Hepatocyte (in vitro differentiated cells): ENCODE data around the gene B3GAT3. TPM values are rescaled to one million over a fixed set of nuclear protein-coding genes. Genes with fewer than 3 reads are reported as not detected.

Experiments used
- DNase-seq: peaks from one replicate; pipeline ENCODE4 v3.0.0-alpha.2; 2016; ENCODE audit warnings: low spot score
- H2AFZ ChIP-seq: fragments of 200-600 bp; sonication (generic); 2 replicates; pipeline ENCODE4 v1.6.0; 2016; ENCODE audit warnings: antibody characterized with exemption, mild to moderate bottlenecking
- H3K27ac ChIP-seq: fragments of 200-600 bp; sonication (generic); 2 replicates; pipeline ENCODE4 v1.5.1; 2016; ENCODE audit warnings: mild to moderate bottlenecking
- H3K27me3 ChIP-seq: fragments of 200-600 bp; sonication (generic); 2 replicates; pipeline ENCODE4 v1.6.1; 2016
- H3K36me3 ChIP-seq: fragments of 200-600 bp; sonication (generic); replicated peaks from 2 replicates; pipeline ENCODE4 v1.5.1; 2016; ENCODE audit warnings: low read depth; ENCODE audit not compliant: insufficient read depth
- H3K4me1 ChIP-seq: fragments of 200-600 bp; sonication (generic); 2 replicates; pipeline ENCODE4 v1.5.1; 2016; ENCODE audit warnings: mild to moderate bottlenecking, moderate library complexity; ENCODE audit not compliant: insufficient read depth
- H3K4me2 ChIP-seq: fragments of 200-600 bp; sonication (generic); 2 replicates; pipeline ENCODE4 v1.6.0; 2016
- H3K4me3 ChIP-seq: fragments of 200-600 bp; sonication (generic); 2 replicates; pipeline ENCODE4 v1.5.1; 2016; ENCODE audit warnings: mild to moderate bottlenecking
- H3K79me2 ChIP-seq: fragments of 200-600 bp; sonication (generic); 2 replicates; pipeline ENCODE4 v1.6.0; 2017; ENCODE audit warnings: mild to moderate bottlenecking
- H3K9me2 ChIP-seq: fragments of 200-600 bp; sonication (generic); replicated peaks from 2 replicates; pipeline ENCODE4 v1.6.0; 2017; ENCODE audit warnings: mild to moderate bottlenecking; ENCODE audit not compliant: insufficient read depth
- H3K9me3 ChIP-seq: fragments of 200-600 bp; sonication (generic); 2 replicates; pipeline ENCODE4 v1.5.1; 2016; ENCODE audit warnings: low read depth, mild to moderate bottlenecking
- H4K20me1 ChIP-seq: fragments of 200-600 bp; sonication (generic); 2 replicates; pipeline ENCODE4 v1.6.0; 2016; ENCODE audit warnings: mild to moderate bottlenecking; ENCODE audit not compliant: insufficient read depth, poor library complexity, severe bottlenecking
- EZH2 ChIP-seq: fragments of 200-600 bp; sonication (generic); IDR thresholded peaks from 2 replicates; pipeline ENCODE4 v1.6.1; 2016; ENCODE audit warnings: antibody characterized with exemption, mild to moderate bottlenecking, borderline replicate concordance
- EZH2phosphoT487 ChIP-seq: fragments of 200-600 bp; sonication (generic); IDR thresholded peaks from one replicate; pipeline ENCODE4 v1.6.1; 2018; ENCODE audit warnings: antibody characterized with exemption, mild to moderate bottlenecking, low read depth, moderate library complexity; ENCODE audit not compliant: unreplicated experiment, severe bottlenecking
- WGBS: methylation state at CpG from one replicate; pipeline ENCODE4 v1.1.6; 2016; ENCODE audit warnings: low lambda C conversion rate; ENCODE audit errors: missing lambda C conversion rate; 5-methylcytosine and 5-hydroxymethylcytosine counted together
- polyA plus RNA-seq: library from polyadenylated mRNA; unstranded; fragments of >200 nt; fragmentation: Nextera tagmentation; extraction: Ambion mirVana; gene quantifications from 2 replicates; pipeline ENCODE4 v1.2.1, GENCODE V29; 2016
- total RNA-seq: library from RNA; depleted of rRNA; stranded (reverse); fragments of >200 nt; gene quantifications from 2 replicates; pipeline ENCODE4 v1.2.3, GENCODE V29; 2014
- TF ChIP-seq, protein P1 (sequence below): fragments of 200-600 bp; sonication (generic); IDR thresholded peaks from 2 replicates; pipeline ENCODE4 v1.5.1; 2016; ENCODE audit warnings: antibody characterized with exemption, mild to moderate bottlenecking; ENCODE audit not compliant: poor library complexity

Gene B3GAT3
- total and polyA plus RNA-seq, 2 experiments from 2014 or later: 32.3 to 61.4 TPM

DNA sequence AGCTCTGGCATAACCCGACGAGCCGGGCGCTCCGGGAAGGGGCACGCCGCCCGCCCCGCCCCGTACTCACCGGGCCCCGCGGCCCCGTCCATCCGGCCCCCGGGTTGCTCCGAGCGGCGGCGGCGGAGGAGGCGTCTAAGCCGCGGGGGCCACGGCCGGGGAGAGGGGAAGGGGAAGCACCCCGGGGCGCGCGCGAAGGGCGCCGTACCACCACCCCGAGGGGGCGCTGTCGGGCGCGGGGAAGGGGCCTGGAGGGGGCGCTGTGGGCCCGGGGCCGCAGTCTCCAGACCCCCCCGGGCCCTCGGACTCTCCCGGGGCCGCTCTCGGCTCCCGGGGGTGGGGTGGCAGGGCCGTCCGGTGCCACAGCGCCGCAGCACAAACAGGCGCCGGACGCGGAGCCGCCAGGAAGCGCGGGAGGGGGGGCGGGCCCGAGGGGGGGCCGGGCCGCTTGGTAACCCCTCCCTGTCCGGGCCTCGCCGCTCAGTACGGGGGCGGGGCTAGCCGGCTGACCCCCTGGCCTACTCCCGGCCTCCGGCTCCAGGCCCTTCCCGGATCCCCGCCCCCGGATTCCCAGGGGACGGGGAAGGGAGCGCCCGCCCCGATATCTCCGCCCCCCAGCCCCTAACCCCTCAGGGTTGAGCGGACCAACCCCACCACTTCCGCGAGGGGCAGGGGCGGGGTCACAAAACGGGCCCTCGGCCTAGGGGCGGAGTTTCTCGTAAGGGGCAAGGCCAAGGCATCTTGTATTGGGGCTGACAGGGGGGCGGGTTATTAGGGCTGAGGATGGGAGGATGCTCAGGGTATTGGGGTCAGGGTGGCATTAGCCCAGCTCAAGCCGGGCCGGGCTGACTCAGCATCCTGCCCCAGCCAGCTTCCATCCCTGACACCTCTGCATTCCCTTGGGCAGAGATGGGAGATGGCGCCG is 9.2 kb downstream of the B3GAT3 start, which contains the start of the genes EML3 and ROM1:
EML3 (minus strand) TSS at position 410 of the 925 bp plus-strand sequence; CDS start at position 92, 318 bp downstream.
ROM1 (plus strand) TSS at position 892 of the 925 bp plus-strand sequence; CDS start at position 917, 25 bp downstream.
- no peaks in the 10 kb centered on the region for H3K27me3 ChIP-seq
- TF ChIP-seq, protein P1, sequence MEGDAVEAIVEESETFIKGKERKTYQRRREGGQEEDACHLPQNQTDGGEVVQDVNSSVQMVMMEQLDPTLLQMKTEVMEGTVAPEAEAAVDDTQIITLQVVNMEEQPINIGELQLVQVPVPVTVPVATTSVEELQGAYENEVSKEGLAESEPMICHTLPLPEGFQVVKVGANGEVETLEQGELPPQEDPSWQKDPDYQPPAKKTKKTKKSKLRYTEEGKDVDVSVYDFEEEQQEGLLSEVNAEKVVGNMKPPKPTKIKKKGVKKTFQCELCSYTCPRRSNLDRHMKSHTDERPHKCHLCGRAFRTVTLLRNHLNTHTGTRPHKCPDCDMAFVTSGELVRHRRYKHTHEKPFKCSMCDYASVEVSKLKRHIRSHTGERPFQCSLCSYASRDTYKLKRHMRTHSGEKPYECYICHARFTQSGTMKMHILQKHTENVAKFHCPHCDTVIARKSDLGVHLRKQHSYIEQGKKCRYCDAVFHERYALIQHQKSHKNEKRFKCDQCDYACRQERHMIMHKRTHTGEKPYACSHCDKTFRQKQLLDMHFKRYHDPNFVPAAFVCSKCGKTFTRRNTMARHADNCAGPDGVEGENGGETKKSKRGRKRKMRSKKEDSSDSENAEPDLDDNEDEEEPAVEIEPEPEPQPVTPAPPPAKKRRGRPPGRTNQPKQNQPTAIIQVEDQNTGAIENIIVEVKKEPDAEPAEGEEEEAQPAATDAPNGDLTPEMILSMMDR: peak; percentile 94
- no peak for TF ChIP-seq EZH2phosphoT487
- peak within 1 kb of the TSS; percentile 88 for H2AFZ ChIP-seq
- H3K79me2 ChIP-seq: peaks cover 11% of the 10 kb centered on the region
- no peaks in the 10 kb centered on the region for H3K9me2 ChIP-seq
- peak within 1 kb of the TSS; percentile 97 for H3K27ac ChIP-seq
- 30% methylated on average over 8 of the region's 91 CpGs for WGBS
- H3K4me2 ChIP-seq: peak within 1 kb of the TSS; percentile 98
- DNase-seq: peak; percentile 88
- no peaks in the 10 kb centered on the region for H4K20me1 ChIP-seq
- no peaks in the 10 kb centered on the region for H3K36me3 ChIP-seq
- H3K9me3 ChIP-seq: no peaks in the 10 kb centered on the region
- H3K4me1 ChIP-seq: peaks cover 15% of the 10 kb centered on the region
- peak within 1 kb of the TSS; percentile 87 for H3K4me3 ChIP-seq

DNA sequence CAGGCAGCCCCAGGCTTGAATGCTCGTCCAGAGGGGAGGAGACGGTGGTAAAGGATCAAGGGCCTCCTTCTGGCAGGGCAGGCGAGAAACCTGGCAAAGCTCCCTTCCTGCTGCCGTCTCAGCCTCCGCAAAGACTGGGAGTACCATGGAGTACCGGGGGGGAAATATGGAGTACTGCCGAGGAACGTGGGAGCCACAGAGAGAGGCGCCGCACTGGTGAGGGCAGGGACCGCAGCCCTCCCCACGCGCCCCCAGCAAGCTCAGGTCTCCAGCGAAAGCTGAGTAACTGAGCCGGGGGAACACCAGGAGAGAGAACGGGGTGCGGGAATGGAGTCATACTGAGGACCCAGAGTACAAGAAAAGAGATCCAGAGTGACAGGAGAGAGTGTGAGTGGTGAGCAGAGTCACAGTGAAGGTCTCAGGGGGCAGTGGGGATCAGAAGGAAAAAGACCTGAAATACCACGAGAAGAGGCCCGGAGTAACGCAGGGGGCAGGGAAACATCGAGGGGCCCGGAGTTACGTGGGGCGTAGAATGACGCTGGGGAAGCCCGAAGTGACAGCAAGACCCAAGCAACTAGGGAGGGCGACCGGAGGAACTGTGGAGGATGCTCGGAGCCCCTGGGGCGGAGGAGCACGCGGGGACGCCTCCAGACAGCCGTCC is 10.0 kb downstream of the B3GAT3 start:
- Histone ChIP-seq H3K9me3 (no peaks in the 10 kb centered on the region), H3K36me3 (no peaks in the 10 kb centered on the region), H3K79me2 (peaks cover 11% of the 10 kb centered on the region), H3K27ac (peak overlapping the region; percentile 97), H3K4me2 (peak overlapping the region; percentile 98), H3K4me1 (peaks cover 15% of the 10 kb centered on the region), H3K9me2 (no peaks in the 10 kb centered on the region), H3K4me3 (peak overlapping the region; percentile 87), H2AFZ (peak overlapping the region; percentile 88), H3K27me3 (no peaks in the 10 kb centered on the region), H4K20me1 (no peaks in the 10 kb centered on the region)
- 5% methylated on average over 26 of the region's 34 CpGs for WGBS
- DNase-seq: peak; percentile 73
- TF ChIP-seq, protein P1: no peak
- TF ChIP-seq EZH2phosphoT487 (no peak), EZH2 (no peak)

DNA sequence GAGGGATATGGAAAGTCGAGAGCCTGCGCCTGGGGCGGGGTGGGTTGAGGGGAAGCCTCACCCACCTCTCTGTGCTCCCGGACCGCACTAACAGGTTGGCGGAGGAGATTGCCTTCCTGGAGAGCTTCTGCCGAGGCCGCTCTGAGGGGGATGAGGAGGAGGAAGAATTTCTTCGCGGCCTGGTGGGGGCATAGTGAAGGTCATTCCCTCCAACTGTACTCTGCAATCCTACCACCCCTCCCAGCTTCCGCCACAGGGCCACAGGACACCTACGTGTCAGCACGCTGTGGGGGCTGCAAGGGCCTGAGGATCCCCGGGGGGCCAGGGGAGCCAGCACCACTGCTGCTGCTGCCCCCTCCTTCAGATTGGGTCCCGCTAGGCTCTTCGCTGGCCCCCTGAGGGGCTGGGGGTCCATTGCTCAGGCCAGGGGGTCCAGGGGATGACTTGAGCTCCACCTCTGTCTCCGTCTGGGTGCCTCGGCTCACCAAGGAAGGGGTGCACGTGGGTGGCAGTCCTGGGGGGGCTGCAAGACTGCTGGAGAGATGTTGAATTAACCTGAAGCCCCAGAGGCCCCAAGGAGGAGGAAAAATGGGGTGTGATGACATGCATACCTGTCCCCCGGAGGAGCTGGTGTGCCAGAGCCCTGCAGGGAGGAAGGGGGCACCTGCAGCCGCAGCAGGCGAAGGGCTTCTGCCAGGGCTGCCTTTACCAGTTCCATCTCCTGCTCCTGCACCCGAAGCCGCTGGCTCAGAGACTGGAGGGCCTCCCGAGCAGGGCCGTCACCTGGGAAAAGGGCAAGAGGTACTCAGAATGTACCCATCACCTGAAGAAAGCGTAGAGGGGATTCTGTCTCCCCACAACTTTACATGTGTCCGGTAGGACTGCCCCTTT is 10.7 kb downstream of the B3GAT3 start:
- H3K4me2 ChIP-seq: peak overlapping the region; percentile 98
- no peaks in the 10 kb centered on the region for H3K27me3 ChIP-seq
- WGBS: 74% methylated on average over 20 of the region's 28 CpGs
- no peaks in the 10 kb centered on the region for H4K20me1 ChIP-seq
- H3K9me3 ChIP-seq: no peaks in the 10 kb centered on the region
- H3K4me1 ChIP-seq: peaks cover 15% of the 10 kb centered on the region
- DNase-seq: no peak
- TF ChIP-seq EZH2: no peak
- TF ChIP-seq EZH2phosphoT487: no peak
- TF ChIP-seq, protein P1: no peak
- no peaks in the 10 kb centered on the region for H3K9me2 ChIP-seq
- peaks cover 11% of the 10 kb centered on the region for H3K79me2 ChIP-seq
- H2AFZ ChIP-seq: peak overlapping the region; percentile 88
- H3K36me3 ChIP-seq: no peaks in the 10 kb centered on the region
- H3K27ac ChIP-seq: peak overlapping the region; percentile 97
- peak overlapping the region; percentile 87 for H3K4me3 ChIP-seq
